Activated T-helper 9 cell treated with anti-CD3 and anti-CD28 coated beads, Interleukin-2, amount 50 U/mL, for 16 hours (primary cell): ENCODE results near the gene SELENOO.

Source experiments
- DNase-seq: peaks from one replicate; pipeline ENCODE4 v3.0.0-alpha.2; 2020; ENCODE audit warnings: low read depth

SELENOO gene

GRCh38 chr22:50173311-50173982, 27.4 kb upstream of the SELENOO start:
- DNase-seq, result no peak

GRCh38 chr22:50173983-50174355, 26.8 kb upstream of the SELENOO start:
- no peak for DNase-seq

- DNase-seq, result no peak
Measured at GRCh38 chr22:50174382-50175190, 26.2 kb upstream of the SELENOO start.

- no peak for DNase-seq
Measured at GRCh38 chr22:50175191-50175461, 25.7 kb upstream of the SELENOO start.

- DNase-seq, result no peak
Measured at GRCh38 chr22:50175921-50176849, 24.6 kb upstream of the SELENOO start.

GRCh38 chr22:50176850-50177536, 23.8 kb upstream of the SELENOO start:
- no peak for DNase-seq

- no peak for DNase-seq
Measured at GRCh38 chr22:50177537-50178470, 23.0 kb upstream of the SELENOO start.

- no peak for DNase-seq
Measured at GRCh38 chr22:50178471-50178864, 22.3 kb upstream of the SELENOO start.

GRCh38 chr22:50178871-50179869, 21.6 kb upstream of the SELENOO start:
- DNase-seq, result no peak

GRCh38 chr22:50179937-50180726, 20.7 kb upstream of the SELENOO start:
- DNase-seq, result no peak

GRCh38 chr22:50180727-50181521, 19.9 kb upstream of the SELENOO start:
- DNase-seq, result no peak

GRCh38 chr22:50182176-50183081, 18.4 kb upstream of the SELENOO start:
- no peak for DNase-seq

- DNase-seq, result no peak
Measured at GRCh38 chr22:50183141-50183971, 17.5 kb upstream of the SELENOO start.

- no peak for DNase-seq
Measured at GRCh38 chr22:50184004-50184901, 16.6 kb upstream of the SELENOO start.

- DNase-seq, result no peak
Measured at GRCh38 chr22:50184902-50185374, 15.9 kb upstream of the SELENOO start.
